ENCODE data around the gene SLC1A4.

The SLC1A4 gene

GRCh38 chr2:65053199-65053598 is 64.0 kb downstream of the SLC1A4 start:
- peak; percentile 65 for DNase-seq (ENCODE audit: low spot score)

- no peak for DNase-seq (ENCODE audit: low spot score)
Observed at GRCh38 chr2:65054749-65055421, 65.7 kb downstream of the SLC1A4 start.

DNA sequence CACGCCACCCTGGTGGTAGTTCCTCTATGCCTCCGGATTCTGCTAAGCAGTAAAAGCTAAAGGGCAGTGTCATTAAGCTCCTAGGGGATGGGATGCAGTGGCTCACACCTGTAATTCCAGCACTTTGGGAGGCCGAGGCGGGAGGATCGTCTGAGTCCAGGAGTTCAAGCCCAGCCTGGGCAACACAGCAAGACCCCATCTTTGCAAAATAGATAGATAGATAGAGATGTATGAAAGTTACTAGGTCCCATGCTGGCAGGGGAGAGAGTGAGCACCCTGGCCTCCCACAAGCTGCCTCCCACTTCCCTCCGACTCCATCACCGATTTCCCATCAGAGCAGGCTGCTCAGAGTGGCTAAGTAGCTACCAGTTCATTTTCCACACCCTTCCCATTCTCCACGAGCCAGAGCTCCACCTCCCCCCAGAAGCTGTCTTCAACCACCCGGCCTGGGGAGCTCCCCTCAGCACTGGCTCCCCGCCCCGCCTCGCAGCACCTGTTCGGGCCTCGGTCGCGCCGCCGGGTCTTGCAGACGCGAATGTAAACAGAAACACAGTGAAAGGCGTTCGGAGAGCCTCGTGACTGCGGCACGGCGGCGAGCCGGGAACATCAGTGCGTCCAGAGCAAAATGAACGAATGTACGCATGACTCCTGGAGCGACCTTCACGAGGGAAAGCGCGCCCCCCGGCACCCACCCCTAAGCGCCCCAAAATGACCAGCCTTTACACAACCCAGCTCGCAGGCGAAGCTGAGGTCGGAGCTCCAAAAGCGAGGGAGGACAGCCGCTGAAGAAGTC is 66.4 kb downstream of the SLC1A4 start:
- no peak for DNase-seq (ENCODE audit: low spot score)

- peak; percentile 99 for DNase-seq (ENCODE audit: low spot score)
Observed at GRCh38 chr2:65056215-65057053, 67.2 kb downstream of the SLC1A4 start, which contains the start of gene CEP68. TSS of gene CEP68 (plus strand) at chr2:65056416. CDS start at chr2:65069445, 13,029 bp downstream.

GRCh38 chr2:65057054-65057375 is 67.8 kb downstream of the SLC1A4 start:
- no peak for DNase-seq (ENCODE audit: low spot score)

GRCh38 chr2:65057391-65058052 is 68.3 kb downstream of the SLC1A4 start:
- no peak for DNase-seq (ENCODE audit: low spot score)

DNA sequence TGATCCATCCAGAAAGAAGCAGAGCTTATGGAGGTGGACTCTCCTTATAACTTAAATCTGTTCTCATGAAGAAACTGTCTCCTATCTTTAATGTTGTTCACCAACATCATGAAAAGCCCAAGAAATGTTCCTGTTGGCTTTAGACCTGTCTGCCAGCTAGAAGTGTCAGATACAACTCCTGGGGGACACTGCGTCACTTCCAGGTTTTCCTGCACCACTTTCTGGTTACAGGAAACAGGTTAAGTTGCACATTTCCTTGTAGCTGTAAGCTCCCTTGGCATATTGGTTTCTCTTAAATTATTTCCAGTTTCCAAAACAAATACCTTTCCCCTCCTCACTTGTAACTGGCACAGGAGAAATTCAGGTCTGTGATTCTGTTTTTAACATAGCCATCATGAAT is 69.9 kb downstream of the SLC1A4 start:
- DNase-seq (ENCODE audit: low spot score): no peak

- DNase-seq (ENCODE audit: low spot score): no peak
Observed at GRCh38 chr2:65061146-65061909, 72.1 kb downstream of the SLC1A4 start.

DNA sequence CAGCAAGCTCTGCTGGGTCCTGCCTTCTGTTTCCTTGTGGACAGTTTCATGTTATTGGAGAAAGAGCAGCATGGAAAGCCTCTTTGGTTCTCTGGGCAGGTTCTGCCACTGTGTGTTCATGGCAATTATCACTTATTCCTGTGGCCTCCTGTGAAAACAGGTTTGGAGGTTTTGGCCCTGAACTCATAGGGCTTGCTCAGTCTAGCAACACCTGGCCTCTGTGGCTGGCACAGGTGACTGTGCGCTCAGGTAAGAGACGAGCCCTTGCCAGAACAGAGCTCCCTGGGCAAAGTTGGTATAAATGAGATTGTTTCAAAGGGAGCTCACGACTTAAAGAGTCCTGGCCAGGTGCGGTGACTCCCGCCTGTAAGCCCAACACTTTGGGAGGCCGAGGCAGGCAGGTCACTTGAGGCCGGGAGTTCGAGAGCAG is 72.7 kb downstream of the SLC1A4 start:
- no peak for DNase-seq (ENCODE audit: low spot score)

- no peak for DNase-seq (ENCODE audit: low spot score)
Observed at GRCh38 chr2:65062843-65063825, 73.9 kb downstream of the SLC1A4 start.

- DNase-seq (ENCODE audit: low spot score): peak; percentile 86
Observed at GRCh38 chr2:65064728-65065552, 75.7 kb downstream of the SLC1A4 start.

DNA sequence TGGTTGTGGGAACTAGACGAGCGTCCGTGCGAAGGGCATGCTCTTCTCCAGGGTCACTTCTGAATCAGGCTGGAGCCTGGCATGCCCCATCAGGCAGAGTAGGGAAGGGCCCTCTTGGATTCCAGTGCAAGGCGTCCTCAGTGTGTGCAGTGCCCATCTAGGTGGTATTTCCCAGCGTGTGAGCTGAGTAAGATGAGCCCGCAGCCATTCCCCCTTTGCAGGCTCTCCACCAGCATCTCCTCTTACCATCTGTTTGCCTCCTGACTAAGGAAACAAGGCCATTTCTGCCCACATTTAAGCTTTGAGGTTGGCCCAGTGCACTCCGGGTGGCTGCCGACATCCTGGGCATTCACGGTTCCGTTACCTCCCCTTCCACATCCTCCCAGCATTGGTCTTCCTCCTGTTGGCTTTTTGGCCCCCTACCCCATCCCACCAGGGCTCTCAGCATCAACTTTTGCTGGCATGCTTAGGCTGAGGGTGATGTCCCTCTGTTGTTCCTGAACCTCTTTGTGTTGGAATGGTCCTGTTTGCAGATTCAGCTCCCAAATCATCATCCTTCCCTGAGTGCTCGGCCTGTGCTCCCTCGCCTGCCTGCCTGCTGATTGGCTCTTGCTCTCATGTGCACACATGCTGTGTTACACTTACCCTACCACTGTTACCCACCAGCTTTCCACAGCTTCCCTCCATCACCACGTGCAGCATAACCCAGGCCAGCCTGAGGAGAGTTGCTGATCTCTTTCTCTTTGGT is 78.8 kb downstream of the SLC1A4 start:
- no peak for DNase-seq (ENCODE audit: low spot score)

- no peak for DNase-seq (ENCODE audit: low spot score)
Observed at GRCh38 chr2:65069439-65069824, 80.2 kb downstream of the SLC1A4 start.

DNA sequence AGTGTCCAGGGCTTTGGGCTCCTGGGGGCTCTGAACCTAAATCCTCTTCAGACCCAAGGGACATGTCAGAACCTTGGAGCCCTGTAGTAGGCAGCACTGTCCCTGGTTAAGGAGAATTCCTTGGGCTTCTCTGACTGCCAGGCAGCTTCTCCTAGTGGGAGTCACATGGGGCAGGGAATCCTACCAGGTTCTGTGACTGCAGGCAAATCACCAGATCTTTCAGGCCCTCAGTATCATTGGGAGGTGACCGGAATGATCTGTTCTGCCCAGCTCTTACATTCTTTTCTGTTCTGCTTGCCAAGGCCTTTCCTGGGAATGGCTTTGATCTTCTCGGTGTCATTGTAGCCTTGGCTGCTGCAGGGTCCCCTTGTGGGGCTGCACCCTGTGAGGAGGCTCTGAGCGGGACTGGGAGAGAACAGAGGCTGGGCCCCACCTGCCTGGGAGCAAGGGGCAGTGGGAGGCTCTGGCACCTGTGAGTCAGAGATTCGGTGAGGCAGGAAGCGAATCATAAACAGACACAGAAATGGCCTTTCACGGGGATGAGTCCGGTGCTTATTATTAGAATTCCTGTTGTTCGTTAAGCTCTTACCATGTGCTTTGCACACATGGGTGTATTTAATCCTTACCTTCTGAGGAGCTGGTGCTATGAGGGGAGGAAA is 81.1 kb downstream of the SLC1A4 start:
- DNase-seq (ENCODE audit: low spot score): no peak

GRCh38 chr2:65070856-65071255 is 81.7 kb downstream of the SLC1A4 start:
- no peak for DNase-seq (ENCODE audit: low spot score)

GRCh38 chr2:65071499-65072180 is 82.4 kb downstream of the SLC1A4 start:
- DNase-seq (ENCODE audit: low spot score): no peak

Data from Ammon's horn (tissue), 1 donor.